NCI-H69 (cell line): ENCODE measurements around the gene HIF3A.

ENCODE experiments used
- DNase-seq: peaks from one replicate; lab custom pipeline; 2025; lab: John Stamatoyannopoulos, UW

The HIF3A gene

DNA sequence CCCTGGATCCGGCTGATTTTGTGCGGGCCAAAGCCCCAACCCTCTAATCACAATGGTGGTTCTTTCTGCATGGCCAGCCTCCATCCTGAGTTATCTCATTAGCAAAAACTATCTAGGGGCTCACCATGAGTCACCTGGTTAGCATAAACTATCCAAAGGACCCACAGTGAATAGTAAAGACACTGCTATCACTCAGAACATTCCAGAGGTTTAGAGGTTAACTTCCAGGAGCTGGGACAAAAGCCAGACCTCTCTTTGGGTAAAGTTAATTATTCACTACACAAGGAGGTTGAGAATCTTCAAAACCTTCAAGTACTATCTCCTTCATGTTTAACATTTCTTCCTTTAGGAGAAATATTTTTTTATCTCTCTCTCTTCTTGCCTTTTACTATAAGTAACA is 31.2 kb downstream of the HIF3A start:
- DNase-seq = no peak

DNA sequence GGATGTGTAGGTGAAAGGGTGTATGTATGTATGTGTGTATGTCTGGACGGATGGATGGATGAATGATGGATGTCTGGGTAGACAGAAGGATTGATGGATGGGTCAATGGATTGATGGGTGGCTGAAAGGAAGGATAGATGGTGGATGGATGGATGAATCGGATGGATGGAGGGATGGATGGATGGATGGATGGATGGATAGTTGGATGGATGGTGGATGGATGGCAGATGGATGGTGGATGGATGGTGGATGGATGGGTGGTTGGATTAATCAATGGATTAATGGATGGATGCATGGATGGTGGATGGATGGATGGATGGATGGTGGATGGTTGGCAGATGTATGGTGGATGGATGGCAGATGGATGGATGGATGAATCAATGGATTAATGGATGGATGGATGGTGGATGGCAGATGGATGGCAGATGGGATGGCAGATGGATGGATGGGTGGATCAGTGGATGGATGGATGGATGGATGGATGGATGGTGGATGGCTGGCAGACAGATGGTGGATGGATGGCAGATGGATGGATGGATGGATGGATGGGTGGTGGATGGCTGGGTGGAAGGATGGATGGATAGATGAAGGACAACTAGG is 33.6 kb downstream of the HIF3A start:
- DNase-seq = no peak

DNA sequence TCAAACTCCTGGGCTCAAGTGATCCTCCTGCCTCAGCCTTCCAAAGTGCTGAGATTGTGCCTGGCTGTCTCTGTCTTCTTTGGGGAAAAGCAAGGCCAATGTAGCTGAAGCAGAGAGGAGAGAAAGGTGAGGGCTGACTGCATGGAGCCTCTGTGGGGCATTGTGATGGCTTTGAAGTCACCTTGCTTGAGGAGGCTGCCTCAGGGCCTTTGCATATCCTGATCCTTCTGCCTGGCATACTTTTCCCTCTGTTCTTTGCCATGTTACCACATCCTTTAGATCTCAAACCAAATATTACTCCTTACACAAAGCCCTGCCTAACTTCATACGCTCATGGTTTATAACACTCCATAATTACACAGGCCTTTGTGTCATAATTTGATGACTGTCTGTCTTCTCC is 40.6 kb downstream of the HIF3A start:
- peak; percentile 23 for DNase-seq

DNA sequence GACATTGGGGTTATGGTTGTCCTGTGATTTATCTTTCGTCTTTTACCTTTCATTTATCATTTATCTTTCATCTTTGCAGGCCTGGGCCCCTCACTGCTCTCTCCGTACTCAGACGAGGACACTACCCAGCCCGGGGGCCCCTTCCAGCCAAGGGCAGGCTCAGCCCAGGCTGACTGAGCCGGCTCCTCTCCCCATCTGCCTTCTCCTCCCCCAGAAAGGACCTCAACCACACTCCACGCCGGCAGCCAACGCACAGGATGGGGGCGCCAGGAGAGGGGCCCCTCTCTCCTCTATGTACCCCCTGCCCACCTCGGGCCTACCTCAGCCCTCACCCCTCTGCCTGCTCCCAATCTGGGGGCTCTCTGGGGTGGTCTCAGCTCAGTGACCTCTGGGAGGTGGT is 42.6 kb downstream of the HIF3A start:
- no peak for DNase-seq

DNA sequence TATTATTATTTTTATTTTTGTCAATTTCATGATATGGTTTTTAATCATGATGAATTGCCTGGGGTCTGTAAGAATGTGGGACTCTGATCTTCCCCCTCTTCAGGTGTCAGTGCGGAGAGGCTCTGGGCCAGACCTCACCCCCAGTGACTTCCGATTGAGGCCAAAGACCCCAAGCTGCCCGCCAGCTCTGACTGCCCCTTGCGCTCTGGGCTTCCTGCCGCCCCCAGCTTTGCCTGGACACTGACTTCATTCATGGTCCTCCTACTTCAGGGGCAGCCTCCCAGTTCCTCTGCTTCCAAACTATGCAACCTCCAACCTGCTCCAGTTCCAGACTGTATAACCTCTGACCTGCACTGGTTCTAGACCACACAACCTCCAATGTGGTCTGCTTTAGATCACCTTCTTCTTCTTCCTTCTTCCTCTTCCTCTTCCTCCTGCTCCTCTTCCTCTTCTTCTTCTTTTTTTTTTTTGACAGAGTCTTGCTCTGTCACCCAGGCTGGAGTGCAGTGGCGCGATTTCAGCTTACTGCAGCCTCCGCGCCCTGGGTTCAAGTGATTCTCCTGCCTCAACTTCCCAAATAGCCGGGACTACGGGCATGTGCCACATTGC is 43.3 kb downstream of the HIF3A start:
- DNase-seq = no peak

DNA sequence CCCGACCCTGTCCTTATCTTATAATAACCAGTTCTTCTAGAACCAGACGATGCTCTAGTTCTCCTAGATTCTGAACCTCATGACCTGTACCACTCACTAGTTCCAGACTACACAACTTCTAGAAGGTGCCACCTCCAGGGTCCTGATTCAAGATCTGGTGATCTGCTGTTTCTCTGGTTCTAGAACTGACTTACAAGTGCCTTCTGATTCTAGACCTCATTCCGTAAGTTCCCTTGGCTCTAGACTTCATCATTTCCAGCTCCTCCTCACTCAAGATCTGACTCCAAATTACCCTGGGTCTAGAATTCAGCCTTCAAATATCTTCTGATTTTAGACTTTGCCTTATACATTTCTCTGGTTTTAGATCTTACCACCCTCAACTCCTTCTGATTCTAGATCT is 45.1 kb downstream of the HIF3A start:
- DNase-seq = no peak

DNA sequence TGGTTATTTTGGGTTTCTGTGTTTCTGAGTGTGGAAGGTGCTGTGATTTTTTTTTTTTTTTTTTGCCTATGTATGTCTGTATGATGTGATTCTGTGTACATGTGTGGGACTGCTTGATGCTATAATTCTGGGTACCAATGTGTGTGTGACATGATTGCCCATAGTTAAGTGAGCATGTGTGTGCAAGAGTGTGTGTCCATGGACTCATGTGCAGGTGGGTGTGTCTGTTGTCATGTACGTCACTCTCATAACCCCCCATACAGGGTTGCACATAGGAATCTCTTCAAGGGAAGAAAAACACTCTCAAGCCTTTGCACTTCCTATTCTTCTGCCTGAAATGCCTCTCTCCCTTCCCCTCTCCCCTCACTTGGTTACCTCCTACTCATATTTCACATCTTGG is 47.5 kb downstream of the HIF3A start:
- no peak for DNase-seq

DNA sequence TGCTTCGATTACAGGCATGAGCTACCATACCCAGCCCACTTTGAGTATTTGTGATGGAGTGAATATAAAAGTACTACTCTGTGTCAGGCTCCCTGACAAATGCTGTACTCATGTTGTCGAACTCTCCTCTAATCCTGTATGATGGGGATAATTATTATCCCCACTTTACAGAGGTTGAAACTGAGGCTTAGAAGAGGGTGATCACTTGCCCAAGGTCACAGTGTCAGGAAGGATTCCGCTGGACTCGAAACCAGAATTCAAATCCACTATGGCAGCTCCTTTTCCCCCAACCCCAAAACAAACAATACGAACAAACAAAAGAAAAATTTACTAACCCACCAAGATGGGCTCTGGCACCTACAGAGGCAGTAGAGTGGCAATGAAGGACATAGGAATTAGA is 48.3 kb downstream of the HIF3A start:
- DNase-seq = no peak

DNA sequence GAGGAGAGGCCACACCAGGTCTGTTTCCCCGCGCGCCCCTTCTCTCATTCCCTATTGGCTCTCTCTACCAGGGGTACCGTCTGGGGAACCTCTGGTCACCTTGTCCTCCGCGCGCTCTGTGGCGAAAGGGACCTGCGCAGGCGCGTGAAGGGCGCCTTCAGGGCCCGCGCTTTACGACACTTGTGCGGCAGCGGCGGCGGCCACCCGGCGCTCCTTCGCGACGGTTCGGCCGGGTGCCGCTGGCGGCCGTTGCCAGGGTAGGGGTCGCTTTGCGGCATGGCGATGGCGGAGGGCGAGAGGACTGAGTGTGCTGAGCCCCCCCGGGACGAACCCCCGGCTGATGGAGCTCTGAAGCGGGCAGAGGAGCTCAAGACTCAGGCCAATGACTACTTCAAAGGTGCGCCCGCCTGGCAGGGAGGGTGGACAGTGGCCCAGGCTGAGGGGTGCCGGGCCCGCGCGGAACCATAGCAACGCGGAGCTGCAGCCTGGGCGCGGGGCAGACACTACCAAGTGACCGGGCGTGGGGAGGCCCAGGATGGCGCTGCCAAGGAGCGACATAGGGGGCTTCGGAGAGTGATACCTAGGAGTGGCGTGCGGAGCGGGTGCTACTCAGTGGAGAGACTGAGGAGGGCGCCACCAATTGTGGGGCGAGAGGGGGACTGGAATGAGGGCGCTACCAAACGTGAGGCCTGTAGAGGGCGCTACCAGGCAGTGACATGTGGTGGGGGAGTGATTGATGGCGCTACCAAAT is 50.2 kb downstream of the HIF3A start, which contains the start of gene PPP5C:
TSS of gene PPP5C (plus strand) at position 267 of the 751 bp plus-strand sequence. CDS start at position 277, 10 bp downstream.
- DNase-seq = peak; percentile 99

DNA sequence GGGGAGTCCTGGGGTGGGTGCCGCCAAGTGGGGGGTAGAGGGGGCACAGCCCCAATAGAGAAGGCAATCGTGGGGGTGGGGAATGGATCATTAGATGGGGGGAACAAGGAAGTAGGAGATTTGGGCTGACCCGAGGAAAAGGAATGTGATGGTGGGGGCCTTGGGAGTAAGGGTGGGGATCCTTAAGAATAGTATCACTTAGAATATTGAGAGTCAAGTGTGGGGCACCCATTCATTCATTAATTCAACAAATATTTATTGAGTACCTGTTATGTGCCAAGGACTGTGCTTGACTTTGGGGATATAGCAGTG is 50.7 kb downstream of the HIF3A start:
- DNase-seq = no peak

DNA sequence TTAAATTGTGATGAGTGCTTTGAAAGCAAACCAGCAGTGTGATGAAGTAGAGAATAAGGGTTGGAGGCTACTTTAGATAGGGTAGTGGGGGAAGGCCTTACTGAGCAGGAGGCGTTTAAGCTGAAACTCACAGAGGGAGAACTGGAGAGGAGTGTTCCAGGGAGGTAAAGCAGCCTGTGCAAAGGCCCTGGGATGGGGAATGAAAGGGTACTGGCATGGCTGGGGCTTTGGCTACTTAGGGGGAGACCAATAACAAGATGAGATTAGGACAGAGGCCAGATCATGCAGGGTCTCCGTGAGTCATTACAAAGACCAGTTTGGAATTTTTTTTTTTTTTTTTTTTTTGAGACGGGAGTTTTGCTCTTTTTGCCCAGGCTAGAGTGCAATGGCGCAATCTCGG is 51.1 kb downstream of the HIF3A start:
- no peak for DNase-seq

DNA sequence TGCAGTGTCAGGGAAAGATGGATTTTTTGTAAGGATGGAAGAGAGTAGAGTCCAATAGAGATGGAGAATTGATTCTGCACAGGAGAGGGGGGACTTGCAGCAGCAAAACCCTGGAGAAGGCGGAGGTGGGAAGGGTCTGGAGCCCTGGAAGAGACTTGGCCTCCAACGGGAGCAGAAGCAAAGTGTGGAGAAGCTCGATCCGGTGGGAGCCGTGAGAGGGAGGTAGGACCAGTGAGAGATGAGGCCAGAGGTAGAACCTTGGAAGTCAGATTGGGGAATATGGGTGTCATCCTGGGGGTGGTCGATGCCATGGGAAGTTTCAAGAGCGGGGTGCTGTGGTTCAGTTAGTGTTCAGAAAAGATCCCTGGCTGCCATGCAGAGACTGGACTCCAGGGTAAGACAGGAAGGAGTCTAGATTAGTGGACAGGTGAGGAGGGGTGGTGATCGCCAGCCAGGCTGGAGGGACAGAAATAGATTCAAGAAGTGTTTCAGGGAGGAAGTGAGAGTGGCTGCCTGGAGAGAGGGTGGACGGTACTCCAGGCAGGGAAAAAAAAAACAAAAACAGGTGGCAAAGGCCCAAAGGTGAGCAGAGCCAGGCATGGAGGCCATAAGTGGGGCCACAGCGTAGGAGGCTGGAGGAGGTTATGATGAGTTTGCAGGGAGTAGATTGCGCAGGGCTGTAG is 52.6 kb downstream of the HIF3A start:
- peak; percentile 35 for DNase-seq

DNA sequence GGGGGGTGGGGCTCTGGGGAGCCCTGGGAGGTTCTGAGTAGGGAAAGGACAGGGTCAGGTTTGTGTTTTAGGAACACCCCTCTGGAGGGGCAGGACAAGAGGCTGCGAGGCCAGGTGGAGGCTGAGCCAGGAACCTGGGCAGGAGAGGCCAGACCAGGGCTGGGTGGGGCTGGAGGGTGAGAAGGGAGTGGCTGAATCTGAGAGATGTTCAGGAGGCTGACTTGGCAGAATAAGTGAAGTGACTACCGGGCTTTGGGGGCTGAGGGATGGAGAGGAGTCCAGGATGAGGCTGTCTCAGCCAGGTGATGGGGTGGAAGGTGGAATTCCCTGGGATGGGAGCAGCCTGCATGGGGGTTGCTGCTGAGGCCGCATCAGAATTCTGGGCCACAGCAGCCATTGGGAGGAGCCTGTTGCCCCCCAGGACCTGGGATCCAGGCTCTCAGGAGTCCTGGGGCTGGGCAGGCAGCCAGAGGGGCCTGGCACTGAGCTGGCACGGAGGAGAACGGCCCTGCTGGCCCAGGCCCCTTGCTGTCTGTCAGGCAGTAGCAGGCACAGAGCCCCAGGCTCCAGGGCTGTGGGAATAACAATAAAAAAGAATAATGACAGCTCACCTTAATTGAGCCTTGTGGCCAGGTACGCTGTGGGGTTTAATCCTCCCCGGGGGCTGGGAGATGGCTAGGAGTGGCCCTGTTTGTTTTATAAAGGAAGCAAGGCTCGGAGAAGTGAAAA is 53.4 kb downstream of the HIF3A start:
- peak; percentile 93 for DNase-seq

DNA sequence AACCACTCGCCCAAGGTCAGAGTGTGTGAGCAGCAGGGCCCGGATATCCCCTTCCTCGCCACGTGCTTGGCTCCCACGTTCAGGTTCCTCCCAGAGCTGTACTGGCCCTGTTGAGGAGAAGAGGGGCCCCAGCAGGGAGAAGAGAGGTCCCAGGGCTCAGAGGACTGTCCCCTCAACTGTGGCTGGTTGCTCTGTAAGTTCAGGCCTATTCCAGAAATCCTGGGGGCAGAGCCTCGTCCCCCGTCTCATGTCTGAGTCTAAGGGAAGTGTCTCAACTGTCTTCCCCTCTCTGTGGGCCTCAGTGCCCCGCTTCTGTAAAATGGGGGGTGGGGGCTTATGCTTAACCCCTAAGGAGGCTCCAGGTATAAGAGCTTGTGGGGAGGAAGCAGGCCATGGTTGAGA is 53.9 kb downstream of the HIF3A start:
- DNase-seq = no peak

DNA sequence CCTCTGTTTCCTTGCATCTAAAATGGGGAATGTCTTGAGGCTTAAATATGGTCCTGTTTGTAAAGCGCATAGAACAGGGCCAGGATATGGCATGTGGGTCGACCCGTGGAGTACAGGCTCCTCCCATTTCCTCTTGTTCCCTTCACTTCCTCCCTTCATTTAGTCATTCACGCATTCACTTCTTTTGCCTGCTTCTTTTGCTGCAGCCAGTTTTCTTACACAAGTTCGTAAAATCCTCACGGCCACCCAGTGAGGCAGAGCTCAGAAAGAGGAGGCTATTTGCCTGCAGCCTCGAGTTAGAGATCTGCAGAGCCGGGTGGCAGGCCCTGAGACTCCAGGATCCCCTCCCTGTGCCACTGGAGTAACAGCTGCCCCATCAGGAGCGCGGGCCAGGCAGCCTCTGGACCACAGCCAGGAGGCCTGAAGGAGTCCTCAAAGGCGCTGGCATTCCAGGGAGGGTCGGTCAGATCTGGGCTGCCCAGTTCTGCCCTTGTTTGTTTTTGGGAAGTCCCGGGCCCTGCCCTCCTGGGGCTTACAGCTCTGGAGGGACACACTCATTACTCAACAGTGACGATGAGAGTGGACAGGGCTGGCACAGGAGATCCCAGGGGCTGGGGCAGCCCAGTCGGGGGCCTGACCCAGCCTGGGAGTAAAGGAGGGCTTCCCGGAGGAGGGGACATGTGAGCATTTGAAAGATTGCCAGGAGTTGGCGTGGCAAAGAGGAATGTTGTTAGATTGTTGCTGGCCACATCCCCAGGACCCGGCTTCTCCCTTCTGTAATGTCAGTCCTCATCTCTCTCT is 54.6 kb downstream of the HIF3A start:
- DNase-seq = peak; percentile 12

DNA sequence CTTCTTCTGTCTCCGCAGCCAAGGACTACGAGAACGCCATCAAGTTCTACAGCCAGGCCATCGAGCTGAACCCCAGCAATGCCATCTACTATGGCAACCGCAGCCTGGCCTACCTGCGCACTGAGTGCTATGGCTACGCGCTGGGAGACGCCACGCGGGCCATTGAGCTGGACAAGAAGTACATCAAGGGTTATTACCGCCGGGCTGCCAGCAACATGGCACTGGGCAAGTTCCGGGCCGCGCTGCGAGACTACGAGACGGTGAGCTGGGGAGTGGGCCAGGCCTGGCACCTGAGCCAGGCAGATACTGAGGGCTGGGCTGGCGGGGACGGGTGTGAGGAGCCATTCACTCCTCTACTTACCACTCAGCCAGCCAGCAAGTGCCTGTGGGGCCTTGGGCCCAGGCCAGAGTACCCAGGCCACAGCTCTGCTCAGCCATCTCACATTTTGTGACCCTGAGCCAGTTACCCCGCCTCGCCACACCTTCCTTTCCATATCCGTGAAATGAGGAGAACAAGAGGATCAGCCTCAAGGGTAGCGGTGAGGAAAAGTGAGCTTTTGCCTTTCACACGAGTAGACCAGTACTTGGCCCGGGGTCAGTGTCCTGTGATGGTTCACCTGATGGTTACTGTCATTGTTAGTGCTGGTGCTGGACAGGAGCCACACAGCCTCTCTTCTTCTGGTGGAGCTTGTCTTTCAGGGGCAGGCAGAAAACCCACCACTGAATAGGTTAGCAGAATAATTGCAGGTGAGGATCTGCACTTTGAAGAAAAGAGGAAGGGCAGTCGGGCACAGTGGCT is 57.1 kb downstream of the HIF3A start:
- DNase-seq = no peak

DNA sequence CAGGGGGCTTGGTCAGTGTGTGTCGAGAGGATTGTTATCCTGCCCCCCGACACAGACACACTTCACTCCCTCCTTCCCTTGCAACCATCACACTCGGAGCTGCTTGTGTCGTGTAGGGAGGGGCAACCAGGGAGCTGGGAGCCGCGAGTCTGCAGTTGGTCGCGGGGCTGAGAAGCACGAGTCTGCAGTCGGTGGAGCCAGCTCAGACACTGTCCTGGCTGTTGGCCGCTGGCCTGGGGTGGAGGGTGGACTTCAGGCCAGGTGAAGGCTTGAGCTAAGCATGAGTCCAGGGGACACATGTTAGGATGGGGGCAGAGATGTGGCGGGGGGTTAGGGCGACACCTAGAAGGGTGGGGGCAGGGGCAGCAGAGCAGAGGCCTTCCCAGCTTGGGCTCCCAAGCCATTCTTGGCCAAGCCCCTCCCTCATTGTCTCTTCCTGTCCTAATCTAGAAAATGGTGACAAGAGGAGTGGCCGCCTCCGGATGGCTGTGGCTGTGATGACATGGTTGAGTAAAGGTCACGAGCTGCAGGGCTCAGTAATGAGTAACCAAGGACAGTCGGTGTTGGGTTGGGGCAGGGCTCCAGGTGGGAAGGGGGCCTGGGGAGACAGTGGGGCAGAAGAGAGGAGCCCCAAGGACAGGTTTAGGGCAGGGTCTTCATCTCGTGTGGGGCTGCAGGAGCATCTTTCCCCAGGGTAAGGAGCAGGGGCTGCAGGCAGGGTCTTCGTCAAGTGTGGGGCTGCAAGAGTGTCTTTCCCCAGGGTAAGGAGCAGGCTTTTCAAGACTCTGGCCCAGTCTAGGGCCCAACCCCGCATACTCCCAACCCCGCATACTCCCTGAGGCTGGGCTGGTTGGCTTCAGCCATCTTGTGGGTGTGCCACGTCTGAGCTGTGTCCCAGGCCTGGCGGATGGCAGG is 58.6 kb downstream of the HIF3A start:
- DNase-seq = no peak

DNA sequence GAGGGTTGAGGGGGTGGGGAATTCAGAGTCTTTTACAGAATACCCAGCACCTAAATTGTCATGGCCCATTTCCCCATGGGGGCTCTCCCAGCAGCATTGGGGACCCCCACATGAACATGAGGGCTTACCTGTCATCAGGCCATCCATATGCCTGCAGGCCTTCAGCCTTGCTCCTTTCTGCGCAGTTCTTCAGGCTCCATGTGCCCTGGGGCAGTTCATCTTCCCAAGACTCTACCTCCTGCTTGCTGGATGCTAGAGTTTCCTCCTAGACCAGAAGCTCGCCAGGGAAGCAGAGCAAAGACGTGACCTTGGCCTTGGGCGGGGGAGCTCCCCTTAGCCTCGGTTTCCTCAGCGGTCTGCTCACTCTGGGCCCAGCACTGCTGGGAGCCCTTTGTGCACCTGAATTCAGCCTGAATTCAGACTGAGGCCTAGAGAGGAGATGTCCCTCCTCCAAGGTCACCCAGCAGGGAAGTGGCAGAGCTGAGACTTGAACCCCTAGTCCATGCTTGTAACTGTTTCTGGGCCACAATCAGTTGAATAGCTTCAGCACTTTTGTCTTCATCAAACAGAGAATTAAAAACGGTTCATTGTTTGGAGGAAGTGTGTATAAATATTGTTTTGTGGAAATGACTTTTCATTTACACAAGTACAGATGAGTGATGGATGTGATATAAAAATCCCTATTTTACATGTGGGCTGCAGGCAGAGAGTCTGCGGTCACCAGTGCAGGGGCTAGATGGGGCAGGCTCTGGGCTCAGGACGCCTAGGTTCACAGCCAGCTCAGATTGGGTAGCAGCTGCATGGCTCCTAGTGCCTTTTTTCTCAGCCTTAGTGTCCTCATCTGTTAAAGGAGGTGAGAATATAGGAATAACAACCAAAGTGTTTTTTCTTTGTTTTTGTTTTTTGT is 59.6 kb downstream of the HIF3A start:
- no peak for DNase-seq
